GM21619 (cell line): ENCODE results near the gene IGLL1.
"Not testable (repeated sequence)": the region's sequence is repeated elsewhere in the genome, so short reads cannot be mapped to it uniquely, and the experiment has no call there.

ENCODE experiments used
- ATAC-seq: cut with Tn5 transposase; IDR thresholded peaks from one replicate; pipeline ENCODE4 v1.9.1; 2021; ENCODE audit not compliant: unreplicated experiment

Gene IGLL1

GRCh38 chr22:23564276-23564675 lies 15.8 kb downstream of the IGLL1 start:
- no peak for ATAC-seq

GRCh38 chr22:23563111-23563510 lies 17.0 kb downstream of the IGLL1 start:
- ATAC-seq, result no peak

GRCh38 chr22:23562186-23562585 lies 17.9 kb downstream of the IGLL1 start:
- ATAC-seq, result no peak

- ATAC-seq, result not testable (repeated sequence)
These were observed 19.0 kb downstream of the IGLL1 start for GRCh38 chr22:23561025-23561510.

GRCh38 chr22:23560215-23560614 lies 19.9 kb downstream of the IGLL1 start:
- not testable (repeated sequence) for ATAC-seq

- ATAC-seq, result no peak
These were observed 22.6 kb downstream of the IGLL1 start for GRCh38 chr22:23557467-23557866.

GRCh38 chr22:23557036-23557435 lies 23.1 kb downstream of the IGLL1 start:
- ATAC-seq, result no peak

- no peak for ATAC-seq
These were observed 24.0 kb downstream of the IGLL1 start for GRCh38 chr22:23556026-23556620.

- ATAC-seq, result no peak
These were observed 25.0 kb downstream of the IGLL1 start for GRCh38 chr22:23555118-23555517.

- ATAC-seq, result no peak
These were observed 25.9 kb downstream of the IGLL1 start for GRCh38 chr22:23553924-23554870.

GRCh38 chr22:23553438-23553837 lies 26.7 kb downstream of the IGLL1 start:
- ATAC-seq, result no peak

- no peak for ATAC-seq
These were observed 27.5 kb downstream of the IGLL1 start for GRCh38 chr22:23552573-23552972.

GRCh38 chr22:23551385-23551784 lies 28.7 kb downstream of the IGLL1 start:
- no peak for ATAC-seq

GRCh38 chr22:23550049-23550650 lies 29.9 kb downstream of the IGLL1 start:
- ATAC-seq, result no peak

- no peak for ATAC-seq
These were observed 30.9 kb downstream of the IGLL1 start for GRCh38 chr22:23549198-23549595.

- no peak for ATAC-seq
These were observed 31.4 kb downstream of the IGLL1 start for GRCh38 chr22:23548501-23549197.

GRCh38 chr22:23547818-23548500 lies 32.1 kb downstream of the IGLL1 start:
- no peak for ATAC-seq

GRCh38 chr22:23547382-23547781 lies 32.7 kb downstream of the IGLL1 start:
- ATAC-seq, result not testable (repeated sequence)

- no peak for ATAC-seq
These were observed 35.2 kb downstream of the IGLL1 start for GRCh38 chr22:23544852-23545251.

GRCh38 chr22:23543506-23544000 lies 36.5 kb downstream of the IGLL1 start:
- ATAC-seq, result not testable (repeated sequence)
